PFSK-1 (cell line): Measurements from ENCODE around the gene ACVR1.

Experiments used
- POLR2AphosphoS5 ChIP-seq: IDR thresholded peaks from 2 replicates; pipeline ENCODE4 v1.6.1; 2012; ENCODE audit warnings: low read depth, mild to moderate bottlenecking, control low read depth, low read length, moderate library complexity
- TAF1 ChIP-seq: IDR thresholded peaks from 2 replicates; pipeline ENCODE4 v1.6.1; 2012; ENCODE audit warnings: low read length, control low read depth, borderline replicate concordance; ENCODE audit not compliant: insufficient read depth

DNA sequence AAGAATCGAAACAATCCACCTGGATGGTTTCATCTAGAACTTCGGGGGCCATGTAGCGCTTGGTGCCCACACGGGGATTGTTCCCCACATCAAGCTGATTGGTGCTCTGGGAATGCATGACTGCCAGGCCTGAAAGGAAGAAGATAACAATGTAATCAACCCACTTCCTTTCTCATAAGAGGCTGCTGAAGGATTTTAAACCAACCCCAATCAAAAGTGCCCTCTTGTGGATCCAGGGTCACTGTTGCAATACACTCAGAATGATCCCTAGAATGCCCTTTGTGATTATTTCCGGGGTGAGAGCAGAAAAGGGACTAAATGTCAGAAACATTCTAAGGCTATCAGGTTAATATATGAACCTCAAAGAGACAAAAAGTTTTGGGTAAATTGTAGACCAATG, 115.2 kb downstream of the ACVR1 start:
- TF ChIP-seq POLR2AphosphoS5 (no peak), TAF1 (no peak)
